HCT116 (cell line): ENCODE measurements around the gene LHX2. TPM values are rescaled to one million over a fixed set of nuclear protein-coding genes. Genes with fewer than 3 reads are reported as not detected.

ENCODE experiments used
- ATAC-seq: fragments of 200-7000 bp; cut with Tn5 transposase; 2 replicates; pipeline ENCODE4 v1.9.1; 2020; ENCODE audit warnings: mild to moderate bottlenecking, moderate library complexity
- BruUV-seq: library from RNA; stranded (reverse); fragments of 400-500 nt; replicated peaks from 2 replicates; lab custom pipeline; 2021; lab: Mats Ljungman, UMichigan
- CTCF ChIA-PET: fragments of 300-600 bp; sonication (Branson Sonifier 250); formaldehyde crosslinking; loops from one replicate; lab custom pipeline; 2021; ENCODE audit warnings: antibody characterized with exemption; lab: Charles Lee
- POLR2A ChIA-PET: fragments of 300-600, 350-600 bp; sonication (Branson Sonifier 250); formaldehyde crosslinking; loops from one replicate; lab custom pipeline; 2021; ENCODE audit warnings: antibody characterized with exemption; lab: Charles Lee
- RAD21 ChIA-PET, 2 experiments: fragments of 300-600 bp; sonication (Branson Sonifier 250); formaldehyde crosslinking; loops; one replicate each; lab custom pipeline; 2023; ENCODE audit warnings: low total read pairs in 2 of 2; ENCODE audit not compliant: uncharacterized antibody in 2 of 2, unreplicated experiment in 2 of 2, low non-redundant PET in 1 of 2; lab: Charles Lee
- DNase-seq: peaks from one replicate; pipeline ENCODE4 v3.0.0-alpha.2; 2010; ENCODE audit warnings: low read depth, low spot score
- H2AFZ ChIP-seq: fragments of 200-600 bp; shearing (Covaris generic), sonication (generic); 2 replicates; pipeline ENCODE4 v1.6.1; 2017; ENCODE audit warnings: low read depth, mixed run types, mixed read lengths, antibody characterized with exemption, low read length; ENCODE audit not compliant: poor library complexity, severe bottlenecking
- H3K27ac ChIP-seq: 2 replicates; pipeline ENCODE4 v1.5.1; 2012; ENCODE audit warnings: low read depth, low read length
- H3K27me3 ChIP-seq: fragments of 200-600 bp; sonication (generic); 2 replicates; pipeline ENCODE4 v1.6.1; 2016; ENCODE audit warnings: mixed run types, low read length, mixed read lengths; ENCODE audit not compliant: insufficient read depth
- H3K36me3 ChIP-seq, 2 experiments: fragments of 200-500 bp in 1 of 2; fragments of 200-600 bp in 1 of 2; sonication (Bioruptor generic) in 1 of 2; sonication (generic) in 1 of 2; 2 replicates each; pipeline versions ENCODE4 v1.5.1 to v1.6.1; 2014 to 2016; ENCODE audit warnings: low read length in 2 of 2, inconsistent platforms in 1 of 2, mixed read lengths in 1 of 2, mixed run types in 1 of 2; ENCODE audit not compliant: insufficient read depth in 2 of 2, control insufficient read depth in 1 of 2
- H3K4me1 ChIP-seq, 2 experiments: fragments of 200-600 bp in 1 of 2; sonication (generic) in 1 of 2; 2 replicates each; pipeline versions ENCODE4 v1.5.1 to v1.6.1; 2012 to 2017; ENCODE audit warnings: low read length in 2 of 2, inconsistent platforms in 1 of 2, mild to moderate bottlenecking in 1 of 2, mixed read lengths in 1 of 2, mixed run types in 1 of 2, moderate library complexity in 1 of 2; ENCODE audit not compliant: insufficient read depth in 2 of 2, control insufficient read depth in 1 of 2
- H3K4me2 ChIP-seq: fragments of 200-600 bp; sonication (generic); 2 replicates; pipeline ENCODE4 v1.6.1; 2017; ENCODE audit warnings: mixed run types, low read length, mixed read lengths
- H3K4me3 ChIP-seq, 2 experiments: fragments of 200-600 bp in 1 of 2; sonication (generic) in 1 of 2; replicated peaks in 1 of 2; 2 replicates each; pipeline ENCODE4 v1.5.1; 2011 to 2016; ENCODE audit warnings: low read length in 2 of 2, control low read depth in 1 of 2, low read depth in 1 of 2, mild to moderate bottlenecking in 1 of 2, mixed read lengths in 1 of 2, mixed run types in 1 of 2
- H3K79me2 ChIP-seq: fragments of 200-600 bp; sonication (generic); 2 replicates; pipeline ENCODE4 v1.6.1; 2017; ENCODE audit warnings: mild to moderate bottlenecking, mixed run types, low read length, moderate library complexity, mixed read lengths; ENCODE audit not compliant: insufficient read depth
- H3K9ac ChIP-seq: fragments of 200-600 bp; sonication (generic); 2 replicates; pipeline ENCODE4 v1.6.1; 2016; ENCODE audit warnings: low read length, mixed read lengths
- H3K9me2 ChIP-seq: fragments of 200-600 bp; sonication (generic), shearing (Covaris generic); 2 replicates; pipeline ENCODE4 v1.6.1; 2017; ENCODE audit warnings: mixed run types, mild to moderate bottlenecking, moderate library complexity; ENCODE audit not compliant: insufficient read depth
- H3K9me3 ChIP-seq, 2 experiments: fragments of 200-500 bp in 1 of 2; fragments of 200-600 bp in 1 of 2; sonication (Bioruptor generic) in 1 of 2; sonication (generic) in 1 of 2; 2 replicates each; pipeline ENCODE4 v1.6.1; 2014 to 2017; ENCODE audit warnings: low read length in 2 of 2, mixed read lengths in 2 of 2, inconsistent platforms in 1 of 2, low read depth in 1 of 2, mild to moderate bottlenecking in 1 of 2, mixed run types in 1 of 2, moderate library complexity in 1 of 2; ENCODE audit not compliant: control insufficient read depth in 1 of 2, insufficient read depth in 1 of 2
- H4K20me1 ChIP-seq: fragments of 200-600 bp; sonication (generic), shearing (Covaris generic); 2 replicates; pipeline ENCODE4 v1.6.1; 2017; ENCODE audit warnings: mixed run types, mild to moderate bottlenecking, moderate library complexity; ENCODE audit not compliant: insufficient read depth
- CEBPB ChIP-seq: IDR thresholded peaks from 2 replicates; pipeline ENCODE4 v1.6.1; 2012; ENCODE audit warnings: low read depth
- ELF1 ChIP-seq: IDR thresholded peaks from 2 replicates; pipeline ENCODE4 v1.6.1; 2012; ENCODE audit warnings: low read depth, borderline replicate concordance
- EZH2phosphoT487 ChIP-seq: fragments of 200-600 bp; IDR thresholded peaks from 2 replicates; pipeline ENCODE4 v1.6.1; 2018; ENCODE audit warnings: antibody characterized with exemption, borderline replicate concordance
- FOSL1 ChIP-seq: IDR thresholded peaks from 2 replicates; pipeline ENCODE4 v1.6.1; 2012; ENCODE audit warnings: low read depth
- JUND ChIP-seq: IDR thresholded peaks from 2 replicates; pipeline ENCODE4 v1.6.1; 2012
- POLR2A ChIP-seq: IDR thresholded peaks from 2 replicates; pipeline ENCODE4 v1.7.0; 2011; ENCODE audit warnings: borderline replicate concordance; ENCODE audit not compliant: insufficient read depth, insufficient read length; ENCODE audit errors: extremely low read depth
- RAD21 ChIP-seq: IDR thresholded peaks from 2 replicates; pipeline ENCODE4 v1.6.1; 2012; ENCODE audit warnings: low read depth, mild to moderate bottlenecking
- SIN3A ChIP-seq: IDR thresholded peaks from 2 replicates; pipeline ENCODE4 v1.6.1; 2012; ENCODE audit warnings: low read depth
- SP1 ChIP-seq: IDR thresholded peaks from 2 replicates; pipeline ENCODE4 v1.6.1; 2012; ENCODE audit warnings: low read depth
- SRF ChIP-seq: IDR thresholded peaks from 2 replicates; pipeline ENCODE4 v1.6.1; 2012; ENCODE audit warnings: low read depth
- YY1 ChIP-seq: IDR thresholded peaks from 2 replicates; pipeline ENCODE4 v1.6.1; 2011; ENCODE audit warnings: low read length, low read depth, moderate library complexity, mild to moderate bottlenecking; ENCODE audit not compliant: insufficient replicate concordance; ENCODE audit errors: extremely low read depth
- ZNF274 ChIP-seq: fragments of 200-500 bp; sonication (Bioruptor generic); IDR thresholded peaks from 2 replicates; pipeline ENCODE4 v1.6.1; 2014; ENCODE audit warnings: mild to moderate bottlenecking, low read depth, low read length, inconsistent platforms
- intact Hi-C: fragments of 100-400 bp; cut with micrococcal nuclease; formaldehyde crosslinking; loops from 2 replicates; pipeline ENCODE4 v1.10.0; 2022
- total RNA-seq: library from RNA; stranded (reverse); gene quantifications from one replicate; pipeline ENCODE4 v1.2.1, GENCODE V29; 2021; ENCODE audit not compliant: unreplicated experiment
- TF ChIP-seq, protein P1 (sequence below), 3 experiments: fragments of 200-600 bp in 1 of 3; sonication (generic) in 1 of 3; IDR thresholded peaks in 2 of 3; conservative IDR thresholded peaks in 1 of 3; 2 replicates each; pipeline ENCODE4 v1.5.1; 2012 to 2017; ENCODE audit warnings: low read depth in 2 of 3, low read length in 2 of 3, antibody characterized with exemption in 1 of 3, borderline replicate concordance in 1 of 3, control low read depth in 1 of 3, mild to moderate bottlenecking in 1 of 3, mixed read lengths in 1 of 3, mixed run types in 1 of 3, moderate library complexity in 1 of 3; ENCODE audit not compliant: insufficient read depth in 1 of 3
- TF ChIP-seq, protein P2 (sequence below): IDR thresholded peaks from 2 replicates; pipeline ENCODE4 v1.6.1; 2012
- TF ChIP-seq, protein P3 (sequence below): IDR thresholded peaks from 2 replicates; pipeline ENCODE4 v1.6.1; 2012
- TF ChIP-seq, protein P4 (sequence below): IDR thresholded peaks from 2 replicates; pipeline ENCODE4 v1.6.1; 2012; ENCODE audit warnings: low read depth

LHX2 gene
- total RNA-seq, 1 experiment from 2014 or later = 10.2 TPM

DNA sequence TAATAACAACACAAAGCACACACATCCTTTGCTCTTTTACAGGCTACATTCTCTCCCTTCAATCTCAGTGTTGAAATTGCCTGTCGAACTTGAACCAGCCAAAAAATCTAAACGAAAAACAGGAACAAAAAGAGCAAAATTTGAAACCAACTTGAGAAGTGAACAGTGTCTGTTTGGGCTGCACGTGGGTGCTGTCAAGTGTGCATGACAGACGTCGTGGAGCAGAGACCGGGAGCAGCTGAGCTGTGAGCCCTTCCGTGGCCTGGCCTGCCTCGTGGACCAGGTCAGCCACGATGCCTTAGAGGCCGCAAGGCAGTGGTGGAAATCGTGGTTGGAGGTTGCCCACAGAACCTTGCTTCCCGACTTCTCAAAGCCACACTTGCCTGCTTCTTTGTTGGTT is 46.8 kb upstream of the LHX2 start (continued):
- TF ChIP-seq, protein P1, sequence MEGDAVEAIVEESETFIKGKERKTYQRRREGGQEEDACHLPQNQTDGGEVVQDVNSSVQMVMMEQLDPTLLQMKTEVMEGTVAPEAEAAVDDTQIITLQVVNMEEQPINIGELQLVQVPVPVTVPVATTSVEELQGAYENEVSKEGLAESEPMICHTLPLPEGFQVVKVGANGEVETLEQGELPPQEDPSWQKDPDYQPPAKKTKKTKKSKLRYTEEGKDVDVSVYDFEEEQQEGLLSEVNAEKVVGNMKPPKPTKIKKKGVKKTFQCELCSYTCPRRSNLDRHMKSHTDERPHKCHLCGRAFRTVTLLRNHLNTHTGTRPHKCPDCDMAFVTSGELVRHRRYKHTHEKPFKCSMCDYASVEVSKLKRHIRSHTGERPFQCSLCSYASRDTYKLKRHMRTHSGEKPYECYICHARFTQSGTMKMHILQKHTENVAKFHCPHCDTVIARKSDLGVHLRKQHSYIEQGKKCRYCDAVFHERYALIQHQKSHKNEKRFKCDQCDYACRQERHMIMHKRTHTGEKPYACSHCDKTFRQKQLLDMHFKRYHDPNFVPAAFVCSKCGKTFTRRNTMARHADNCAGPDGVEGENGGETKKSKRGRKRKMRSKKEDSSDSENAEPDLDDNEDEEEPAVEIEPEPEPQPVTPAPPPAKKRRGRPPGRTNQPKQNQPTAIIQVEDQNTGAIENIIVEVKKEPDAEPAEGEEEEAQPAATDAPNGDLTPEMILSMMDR (IDR thresholded peaks at IDR 0.05 in 2 of 3, conservative IDR thresholded peaks at IDR 0.05 in 1 of 3; ENCODE audit: borderline replicate concordance in 1 of 3, insufficient read depth in 1 of 3, low read depth in 2 of 3, low read length in 2 of 3) = no peak

DNA sequence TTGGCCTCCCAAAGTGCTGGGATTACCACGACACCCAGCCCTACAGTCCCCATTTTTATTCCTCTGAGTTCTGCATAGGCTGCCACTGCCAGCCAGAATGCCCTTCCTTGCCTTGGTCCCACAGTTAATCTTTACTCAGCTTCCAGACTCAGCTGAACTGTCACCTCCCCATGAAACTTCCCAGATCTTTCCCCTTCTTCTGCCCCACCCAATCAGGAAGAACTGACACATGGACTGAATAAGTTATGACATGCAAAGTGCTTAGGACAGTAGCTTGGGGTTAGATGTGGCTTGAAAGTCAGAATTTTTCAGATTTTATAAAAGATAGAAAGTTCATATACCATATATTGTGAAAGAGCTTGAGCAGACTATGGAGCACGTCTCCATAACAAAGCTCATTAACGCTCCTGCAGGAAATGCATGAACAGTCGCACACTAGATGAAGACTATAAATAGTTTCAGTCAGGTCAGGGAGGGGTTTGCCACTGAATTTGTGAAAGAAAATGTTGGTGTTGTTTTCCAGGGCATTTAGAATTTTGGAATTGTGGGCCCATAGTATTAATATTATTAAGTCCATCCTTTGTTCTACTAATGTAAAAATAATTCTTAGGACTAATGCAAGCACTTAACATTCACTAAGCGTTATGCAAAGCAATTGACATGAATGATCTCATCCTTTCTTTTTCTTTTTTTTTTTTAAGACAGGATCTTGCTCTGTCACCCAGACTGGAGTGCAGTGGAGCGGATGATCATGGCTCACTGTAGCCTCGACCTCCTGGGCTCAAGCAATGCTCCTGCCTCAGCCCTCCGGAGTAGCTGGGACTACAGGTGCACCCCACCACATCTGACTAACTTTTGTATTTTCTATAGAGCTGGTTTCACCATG is 45.5 kb upstream of the LHX2 start:
- no peak overlapping the region for H3K4me3 ChIP-seq
- H3K36me3 ChIP-seq = no peaks in the 10 kb centered on the region
- BruUV-seq = no TSS peak
- H2AFZ ChIP-seq = no peak overlapping the region
- DNase-seq = no peak
- ATAC-seq = no peak
- no peak overlapping the region for H3K27ac ChIP-seq
- H3K9me2 ChIP-seq = no peaks in the 10 kb centered on the region
- ChIA-PET CTCF (no interaction called here), POLR2A (no interaction called here), RAD21 (no interaction called here)
- H3K4me2 ChIP-seq = no peak overlapping the region
- no peaks in the 10 kb centered on the region for H3K79me2 ChIP-seq
- H3K9me3 ChIP-seq = no peaks in the 10 kb centered on the region
- H4K20me1 ChIP-seq = no peaks in the 10 kb centered on the region
- no peaks in the 10 kb centered on the region for H3K4me1 ChIP-seq
- intact Hi-C loops = no loop called here
- no peak overlapping the region for H3K9ac ChIP-seq
- H3K27me3 ChIP-seq = 0 out of 2 replicates have a peak, but pooled peaks cover 2% of the 10 kb centered on the region
- TF ChIP-seq SP1 (no peak), YY1 (no peak), JUND (no peak), SRF (no peak), ELF1 (no peak), SIN3A (no peak), RAD21 (no peak), FOSL1 (no peak), ZNF274 (no peak), CEBPB (no peak), EZH2phosphoT487 (no peak), POLR2A (no peak)
- TF ChIP-seq, protein P2, sequence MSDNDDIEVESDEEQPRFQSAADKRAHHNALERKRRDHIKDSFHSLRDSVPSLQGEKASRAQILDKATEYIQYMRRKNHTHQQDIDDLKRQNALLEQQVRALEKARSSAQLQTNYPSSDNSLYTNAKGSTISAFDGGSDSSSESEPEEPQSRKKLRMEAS = no peak
- TF ChIP-seq, protein P1 (IDR thresholded peaks at IDR 0.05 in 2 of 3, conservative IDR thresholded peaks at IDR 0.05 in 1 of 3; ENCODE audit: borderline replicate concordance in 1 of 3, insufficient read depth in 1 of 3, low read depth in 2 of 3, low read length in 2 of 3) = no peak
- TF ChIP-seq, protein P3, sequence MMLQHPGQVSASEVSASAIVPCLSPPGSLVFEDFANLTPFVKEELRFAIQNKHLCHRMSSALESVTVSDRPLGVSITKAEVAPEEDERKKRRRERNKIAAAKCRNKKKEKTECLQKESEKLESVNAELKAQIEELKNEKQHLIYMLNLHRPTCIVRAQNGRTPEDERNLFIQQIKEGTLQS = no peak
- TF ChIP-seq, protein P4, sequence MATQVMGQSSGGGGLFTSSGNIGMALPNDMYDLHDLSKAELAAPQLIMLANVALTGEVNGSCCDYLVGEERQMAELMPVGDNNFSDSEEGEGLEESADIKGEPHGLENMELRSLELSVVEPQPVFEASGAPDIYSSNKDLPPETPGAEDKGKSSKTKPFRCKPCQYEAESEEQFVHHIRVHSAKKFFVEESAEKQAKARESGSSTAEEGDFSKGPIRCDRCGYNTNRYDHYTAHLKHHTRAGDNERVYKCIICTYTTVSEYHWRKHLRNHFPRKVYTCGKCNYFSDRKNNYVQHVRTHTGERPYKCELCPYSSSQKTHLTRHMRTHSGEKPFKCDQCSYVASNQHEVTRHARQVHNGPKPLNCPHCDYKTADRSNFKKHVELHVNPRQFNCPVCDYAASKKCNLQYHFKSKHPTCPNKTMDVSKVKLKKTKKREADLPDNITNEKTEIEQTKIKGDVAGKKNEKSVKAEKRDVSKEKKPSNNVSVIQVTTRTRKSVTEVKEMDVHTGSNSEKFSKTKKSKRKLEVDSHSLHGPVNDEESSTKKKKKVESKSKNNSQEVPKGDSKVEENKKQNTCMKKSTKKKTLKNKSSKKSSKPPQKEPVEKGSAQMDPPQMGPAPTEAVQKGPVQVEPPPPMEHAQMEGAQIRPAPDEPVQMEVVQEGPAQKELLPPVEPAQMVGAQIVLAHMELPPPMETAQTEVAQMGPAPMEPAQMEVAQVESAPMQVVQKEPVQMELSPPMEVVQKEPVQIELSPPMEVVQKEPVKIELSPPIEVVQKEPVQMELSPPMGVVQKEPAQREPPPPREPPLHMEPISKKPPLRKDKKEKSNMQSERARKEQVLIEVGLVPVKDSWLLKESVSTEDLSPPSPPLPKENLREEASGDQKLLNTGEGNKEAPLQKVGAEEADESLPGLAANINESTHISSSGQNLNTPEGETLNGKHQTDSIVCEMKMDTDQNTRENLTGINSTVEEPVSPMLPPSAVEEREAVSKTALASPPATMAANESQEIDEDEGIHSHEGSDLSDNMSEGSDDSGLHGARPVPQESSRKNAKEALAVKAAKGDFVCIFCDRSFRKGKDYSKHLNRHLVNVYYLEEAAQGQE = no peak
